Tibial nerve (tissue), 4 donors: Measurements from ENCODE around the gene ATP1B1. TPM values are rescaled to one million over a fixed set of nuclear protein-coding genes. Genes with fewer than 3 reads are reported as not detected.

Source experiments
- DNase-seq, 2 donors: peaks; one replicate each; pipeline ENCODE4 v3.0.0-alpha.2; 2019; ENCODE audit warnings: low spot score in 2 of 2
- H3K27ac ChIP-seq, 4 donors: fragments of 200-600 bp; sonication (generic) in 3 of 4; one replicate each; pipeline ENCODE4 v1.5.1; 2017 to 2019; ENCODE audit warnings: mild to moderate bottlenecking in 1 of 4
- H3K27me3 ChIP-seq, 2 donors: fragments of 200-600 bp; sonication (generic) in 1 of 2; one replicate each; pipeline versions ENCODE4 v1.5.1 to v1.6.0; 2017 to 2019
- H3K36me3 ChIP-seq, 3 donors: fragments of 200-600 bp; sonication (generic); one replicate each; pipeline ENCODE4 v1.5.1; 2018 to 2019
- H3K4me1 ChIP-seq, 4 donors: fragments of 200-600 bp; sonication (generic) in 3 of 4; one replicate each; pipeline ENCODE4 v1.5.1; 2017 to 2019
- H3K4me3 ChIP-seq, 4 donors: fragments of 200-600 bp; sonication (generic) in 3 of 4; one replicate each; pipeline ENCODE4 v1.5.1; 2017 to 2019; ENCODE audit warnings: mild to moderate bottlenecking in 1 of 4, moderate library complexity in 1 of 4
- H3K9me3 ChIP-seq, 4 donors: fragments of 200-600 bp; sonication (generic) in 3 of 4; one replicate each; pipeline ENCODE4 v1.5.1; 2017 to 2019
- CTCF ChIP-seq, 5 experiments: fragments of 200-600 bp in 3 of 5; fragments of 450-650 bp in 2 of 5; sonication (generic) in 3 of 5; IDR thresholded peaks; one replicate each; pipeline ENCODE4 v1.5.1; 2016 to 2019; ENCODE audit warnings: antibody characterized with exemption in 5 of 5, mild to moderate bottlenecking in 3 of 5, moderate library complexity in 2 of 5
- EP300 ChIP-seq, 2 donors: sonication (generic); formaldehyde crosslinking; IDR thresholded peaks; one replicate each; pipeline ENCODE4 v1.6.1; 2017; ENCODE audit warnings: antibody characterized with exemption in 2 of 2, mild to moderate bottlenecking in 1 of 2
- POLR2A ChIP-seq, 2 donors: fragments of 450-650 bp; IDR thresholded peaks; one replicate each; pipeline ENCODE4 v1.6.1; 2017; ENCODE audit warnings: antibody characterized with exemption in 2 of 2, mild to moderate bottlenecking in 2 of 2, moderate library complexity in 2 of 2
- WGBS, 2 donors: methylation state at CpG; one replicate each; pipeline ENCODE4 v1.1.5; 2018; 5-methylcytosine and 5-hydroxymethylcytosine counted together
- total RNA-seq, 4 donors: library from RNA; depleted of rRNA; stranded (reverse); fragments of >200 nt; gene quantifications; one replicate each; pipeline ENCODE4 v1.1.0, GENCODE V29; 2016

ATP1B1 gene
- total RNA-seq, 4 donors from 2014 or later: 6.0 to 21.9 (median 12.2) TPM

- no peak overlapping the region for H3K4me3 ChIP-seq
- no peak for DNase-seq
- H3K27me3 ChIP-seq: no peaks in the 10 kb centered on the region
- peaks cover 0 to 24% (median 5%) of the 10 kb centered on the region in 4 donors for H3K4me1 ChIP-seq
- no peaks in the 10 kb centered on the region for H3K36me3 ChIP-seq
- TF ChIP-seq CTCF (IDR thresholded peaks at IDR 0.05) (no peak), EP300 (IDR thresholded peaks at IDR 0.05) (no peak), POLR2A (IDR thresholded peaks at IDR 0.05) (no peak)
- peak overlapping the region in 1 of 4 donors; percentile 79 for H3K27ac ChIP-seq
- peaks cover 0 to 13% (median 4%) of the 10 kb centered on the region in 4 donors for H3K9me3 ChIP-seq
These were observed 44.3 kb upstream of the ATP1B1 start for GRCh38 chr1:169062152-169062551.

- peaks cover 0 to 14% (median 4%) of the 10 kb centered on the region in 4 donors for H3K9me3 ChIP-seq
- peaks cover 0 to 19% (median 5%) of the 10 kb centered on the region in 4 donors for H3K4me1 ChIP-seq
- no peak overlapping the region for H3K27ac ChIP-seq
- TF ChIP-seq POLR2A (IDR thresholded peaks at IDR 0.05) (no peak), CTCF (IDR thresholded peaks at IDR 0.05) (no peak), EP300 (IDR thresholded peaks at IDR 0.05) (no peak)
- no peaks in the 10 kb centered on the region for H3K27me3 ChIP-seq
- WGBS, 2 donors: 86 to 88% methylated on average over 7 of the region's 7 CpGs
- H3K36me3 ChIP-seq: no peaks in the 10 kb centered on the region
- H3K4me3 ChIP-seq: no peak overlapping the region
- DNase-seq: no peak
These were observed 42.4 kb upstream of the ATP1B1 start for GRCh38 chr1:169064103-169064502.

- Histone ChIP-seq H3K4me3 (no peak overlapping the region), H3K27ac (no peak overlapping the region), H3K9me3 (peaks cover 0 to 10% (median 0%) of the 10 kb centered on the region in 4 donors), H3K36me3 (no peaks in the 10 kb centered on the region), H3K4me1 (no peaks in the 10 kb centered on the region), H3K27me3 (no peaks in the 10 kb centered on the region)
- no peak for DNase-seq
- 53 to 64% methylated on average over 2 of the region's 2 CpGs for WGBS, 2 donors
- TF ChIP-seq CTCF (IDR thresholded peaks at IDR 0.05) (no peak), EP300 (IDR thresholded peaks at IDR 0.05) (no peak), POLR2A (IDR thresholded peaks at IDR 0.05) (no peak)
These were observed 35.9 kb upstream of the ATP1B1 start for GRCh38 chr1:169070547-169070946.

- Histone ChIP-seq H3K27ac (no peak overlapping the region), H3K27me3 (no peaks in the 10 kb centered on the region), H3K4me3 (no peak overlapping the region), H3K36me3 (no peaks in the 10 kb centered on the region), H3K4me1 (no peaks in the 10 kb centered on the region), H3K9me3 (peaks cover 0 to 10% (median 0%) of the 10 kb centered on the region in 4 donors)
- 86 to 88% methylated on average over 3 of the region's 3 CpGs for WGBS, 2 donors
- no peak for DNase-seq
- TF ChIP-seq POLR2A (IDR thresholded peaks at IDR 0.05) (no peak), CTCF (IDR thresholded peaks at IDR 0.05) (no peak), EP300 (IDR thresholded peaks at IDR 0.05) (no peak)
These were observed 35.5 kb upstream of the ATP1B1 start for GRCh38 chr1:169070958-169071357.

- Histone ChIP-seq H3K9me3 (no peaks in the 10 kb centered on the region), H3K27me3 (no peaks in the 10 kb centered on the region), H3K4me1 (no peaks in the 10 kb centered on the region), H3K4me3 (no peak overlapping the region), H3K36me3 (no peaks in the 10 kb centered on the region), H3K27ac (no peak overlapping the region)
- no peak for TF ChIP-seq CTCF (IDR thresholded peaks at IDR 0.05)
- no peak for TF ChIP-seq POLR2A (IDR thresholded peaks at IDR 0.05)
- DNase-seq: no peak
- WGBS, 2 donors: 62 to 63% methylated on average over 6 of the region's 6 CpGs
These were observed 33.4 kb upstream of the ATP1B1 start for GRCh38 chr1:169072945-169073725.
